Epithelial cell of esophagus (primary cell): ENCODE results near the gene CREB3.

Experiments
- DNase-seq: peaks from one replicate; pipeline ENCODE4 v3.0.0; 2010; ENCODE audit warnings: low read depth
- H3K4me3 ChIP-seq: 2 replicates; pipeline ENCODE4 v1.5.1; 2011; ENCODE audit warnings: mild to moderate bottlenecking, low read length, control low read depth
- CTCF ChIP-seq: IDR thresholded peaks from 2 replicates; pipeline ENCODE4 v1.5.1; 2011; ENCODE audit warnings: low read depth, mild to moderate bottlenecking, low read length, control low read depth, inconsistent platforms; ENCODE audit not compliant: insufficient read depth; ENCODE audit errors: missing control alignments

Gene CREB3

GRCh38 chr9:35738186-35738585, 5.7 kb downstream of the CREB3 start:
- no peak for DNase-seq
- no peak overlapping the region for H3K4me3 ChIP-seq
- no peak for TF ChIP-seq CTCF

DNA sequence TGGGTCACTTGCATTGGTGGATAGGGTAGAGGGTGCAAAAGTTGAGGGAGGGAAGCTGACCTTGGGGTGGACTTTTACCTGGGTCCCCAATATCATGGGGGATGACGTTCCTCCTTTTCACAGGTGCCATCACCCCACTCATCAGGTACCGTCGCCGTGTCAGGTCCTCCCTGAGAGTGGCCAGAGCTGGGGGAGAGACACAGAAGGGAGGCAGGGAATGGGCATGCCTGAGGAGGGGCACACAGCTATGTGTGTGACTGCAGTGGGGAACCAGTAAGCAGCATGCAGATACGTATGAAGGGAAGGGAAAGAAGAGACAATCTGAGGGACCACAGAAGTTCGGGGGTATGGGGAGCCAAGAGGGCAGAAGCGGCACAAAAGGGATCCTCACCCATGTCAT, 6.5 kb downstream of the CREB3 start:
- no peak for TF ChIP-seq CTCF
- DNase-seq = no peak
- no peak overlapping the region for H3K4me3 ChIP-seq

GRCh38 chr9:35740243-35740642, 7.8 kb downstream of the CREB3 start:
- TF ChIP-seq CTCF = no peak
- DNase-seq = no peak
- no peak overlapping the region for H3K4me3 ChIP-seq

- no peak for TF ChIP-seq CTCF
- no peak for DNase-seq
- no peak overlapping the region for H3K4me3 ChIP-seq
Observed at GRCh38 chr9:35741740-35742139, 9.3 kb downstream of the CREB3 start.

DNA sequence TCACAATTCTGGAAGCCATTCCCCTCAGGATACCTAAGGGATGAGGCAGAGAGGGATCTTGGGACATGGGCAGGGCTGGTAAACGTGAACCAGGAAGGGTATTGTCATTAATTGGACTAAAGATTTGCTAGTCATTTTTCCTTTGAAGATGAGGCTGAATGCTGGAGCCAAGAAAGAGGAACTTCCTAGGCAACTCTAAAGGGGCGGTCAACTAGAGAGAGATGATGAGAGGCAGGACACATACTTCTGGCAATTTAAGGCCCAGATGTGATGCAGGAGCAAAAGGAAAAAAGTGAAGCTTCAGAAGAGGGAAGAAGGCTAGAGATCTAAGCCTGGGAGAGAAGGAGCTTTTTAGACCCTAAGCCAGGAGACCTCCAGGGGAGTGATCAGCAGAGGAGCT, 11.0 kb downstream of the CREB3 start:
- H3K4me3 ChIP-seq = no peak overlapping the region
- DNase-seq = no peak
- no peak for TF ChIP-seq CTCF

- no peak for TF ChIP-seq CTCF
- H3K4me3 ChIP-seq = no peak overlapping the region
- no peak for DNase-seq
Observed at GRCh38 chr9:35743880-35744518, 11.5 kb downstream of the CREB3 start.

DNA sequence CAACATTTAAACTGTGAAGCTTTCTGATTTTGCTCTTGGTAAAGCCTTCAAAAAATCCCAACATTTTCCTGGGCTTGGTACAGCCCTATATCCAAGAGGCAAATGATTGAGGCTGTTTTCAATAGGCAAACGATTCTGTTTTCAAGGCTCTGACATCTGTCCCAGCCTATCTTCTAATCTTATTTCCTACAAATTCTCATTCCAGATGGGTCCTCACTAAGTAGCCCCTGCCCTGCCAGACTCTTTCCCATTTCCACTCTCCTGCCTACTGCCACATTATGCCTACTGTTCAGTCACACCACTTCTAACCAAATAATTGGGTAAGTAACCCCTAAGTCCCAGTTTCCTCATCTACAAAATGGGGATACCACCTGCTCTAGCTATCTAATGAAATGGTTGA, 13.1 kb downstream of the CREB3 start:
- no peak overlapping the region for H3K4me3 ChIP-seq
- no peak for DNase-seq
- TF ChIP-seq CTCF = no peak
